ENCODE measurements around the gene TRPM7.
"Not testable (repeated sequence)": the region's sequence is repeated elsewhere in the genome, so short reads cannot be mapped to it uniquely, and the experiment has no call there.

TRPM7 gene

GRCh38 chr15:50616554-50616953, 70.0 kb downstream of the TRPM7 start:
- H3K4me1 ChIP-seq (ENCODE audit: control insufficient read depth, insufficient read depth, low read length); H3K9me3 ChIP-seq (ENCODE audit: control insufficient read depth in 2 of 2, low read length in 2 of 2); H3K4me3 ChIP-seq (ENCODE audit: low read length in 2 of 2); H3K9ac ChIP-seq (ENCODE audit: low read length in 2 of 2); H3K27me3 ChIP-seq (ENCODE audit: control insufficient read depth in 1 of 2, insufficient read depth in 2 of 2, low read length in 2 of 2); H3K27ac ChIP-seq (ENCODE audit: low read length); H3K36me3 ChIP-seq (ENCODE audit: control insufficient read depth in 2 of 2, insufficient read depth in 2 of 2, low read length in 2 of 2): not testable (repeated sequence)

GRCh38 chr15:50613600-50613999, 73.0 kb downstream of the TRPM7 start:
- Histone ChIP-seq H3K9me3 (ENCODE audit: control insufficient read depth in 2 of 2, low read length in 2 of 2) (no peaks in the 10 kb centered on the region), H3K4me1 (ENCODE audit: control insufficient read depth, insufficient read depth, low read length) (no peaks in the 10 kb centered on the region), H3K27me3 (ENCODE audit: control insufficient read depth in 1 of 2, insufficient read depth in 2 of 2, low read length in 2 of 2) (no peaks in the 10 kb centered on the region), H3K36me3 (ENCODE audit: control insufficient read depth in 2 of 2, insufficient read depth in 2 of 2, low read length in 2 of 2) (peaks cover 3 to 20% of the 10 kb centered on the region in 2 donors), H3K9ac (ENCODE audit: low read length in 2 of 2) (no peak overlapping the region), H3K4me3 (ENCODE audit: low read length in 2 of 2) (no peak overlapping the region), H3K27ac (ENCODE audit: low read length) (no peak overlapping the region)

GRCh38 chr15:50607129-50607528, 79.5 kb downstream of the TRPM7 start:
- Histone ChIP-seq H3K27ac (ENCODE audit: low read length) (no peak overlapping the region), H3K4me1 (ENCODE audit: control insufficient read depth, insufficient read depth, low read length) (no peaks in the 10 kb centered on the region), H3K36me3 (ENCODE audit: control insufficient read depth in 2 of 2, insufficient read depth in 2 of 2, low read length in 2 of 2) (peaks cover 2 to 40% of the 10 kb centered on the region in 2 donors), H3K4me3 (ENCODE audit: low read length in 2 of 2) (no peak overlapping the region), H3K9ac (ENCODE audit: low read length in 2 of 2) (no peak overlapping the region), H3K9me3 (ENCODE audit: control insufficient read depth in 2 of 2, low read length in 2 of 2) (no peaks in the 10 kb centered on the region), H3K27me3 (ENCODE audit: control insufficient read depth in 1 of 2, insufficient read depth in 2 of 2, low read length in 2 of 2) (no peaks in the 10 kb centered on the region)

- no peak overlapping the region for H3K27ac ChIP-seq (ENCODE audit: low read length)
- no peak overlapping the region for H3K4me3 ChIP-seq (ENCODE audit: low read length in 2 of 2)
- no peaks in the 10 kb centered on the region for H3K4me1 ChIP-seq (ENCODE audit: control insufficient read depth, insufficient read depth, low read length)
- H3K36me3 ChIP-seq (ENCODE audit: control insufficient read depth in 2 of 2, insufficient read depth in 2 of 2, low read length in 2 of 2) = peaks cover 2 to 28% of the 10 kb centered on the region in 2 donors
- no peaks in the 10 kb centered on the region for H3K27me3 ChIP-seq (ENCODE audit: control insufficient read depth in 1 of 2, insufficient read depth in 2 of 2, low read length in 2 of 2)
- no peaks in the 10 kb centered on the region for H3K9me3 ChIP-seq (ENCODE audit: control insufficient read depth in 2 of 2, low read length in 2 of 2)
- no peak overlapping the region for H3K9ac ChIP-seq (ENCODE audit: low read length in 2 of 2)
Measured at GRCh38 chr15:50605462-50605861, 81.1 kb downstream of the TRPM7 start.

GRCh38 chr15:50602028-50602427, 84.6 kb downstream of the TRPM7 start:
- H3K9me3 ChIP-seq (ENCODE audit: control insufficient read depth in 2 of 2, low read length in 2 of 2); H3K27ac ChIP-seq (ENCODE audit: low read length): not testable (repeated sequence)
- peaks cover 11 to 16% of the 10 kb centered on the region in 2 donors for H3K36me3 ChIP-seq (ENCODE audit: control insufficient read depth in 2 of 2, insufficient read depth in 2 of 2, low read length in 2 of 2)

GRCh38 chr15:50594311-50594710, 92.3 kb downstream of the TRPM7 start:
- Histone ChIP-seq H3K9ac (ENCODE audit: low read length in 2 of 2) (no peak overlapping the region), H3K4me3 (ENCODE audit: low read length in 2 of 2) (no peak overlapping the region), H3K4me1 (ENCODE audit: control insufficient read depth, insufficient read depth, low read length) (no peaks in the 10 kb centered on the region), H3K9me3 (ENCODE audit: control insufficient read depth in 2 of 2, low read length in 2 of 2) (no peaks in the 10 kb centered on the region), H3K27ac (ENCODE audit: low read length) (no peak overlapping the region), H3K36me3 (ENCODE audit: control insufficient read depth in 2 of 2, insufficient read depth in 2 of 2, low read length in 2 of 2) (peaks cover 11 to 17% of the 10 kb centered on the region in 2 donors), H3K27me3 (ENCODE audit: control insufficient read depth in 1 of 2, insufficient read depth in 2 of 2, low read length in 2 of 2) (no peaks in the 10 kb centered on the region)

More at GRCh38 chr15:50602028-50602427, 84.6 kb downstream of the TRPM7 start:
- not testable (repeated sequence) for H3K4me1 ChIP-seq (ENCODE audit: control insufficient read depth, insufficient read depth, low read length); H3K9ac ChIP-seq (ENCODE audit: low read length in 2 of 2); H3K27me3 ChIP-seq (ENCODE audit: control insufficient read depth in 1 of 2, insufficient read depth in 2 of 2, low read length in 2 of 2); H3K4me3 ChIP-seq (ENCODE audit: low read length in 2 of 2)

GRCh38 chr15:50593761-50594160, 92.8 kb downstream of the TRPM7 start:
- H3K27me3 ChIP-seq (ENCODE audit: control insufficient read depth in 1 of 2, insufficient read depth in 2 of 2, low read length in 2 of 2) = no peaks in the 10 kb centered on the region
- no peak overlapping the region for H3K4me3 ChIP-seq (ENCODE audit: low read length in 2 of 2)
- H3K9ac ChIP-seq (ENCODE audit: low read length in 2 of 2) = no peak overlapping the region
- peaks cover 11 to 21% of the 10 kb centered on the region in 2 donors for H3K36me3 ChIP-seq (ENCODE audit: control insufficient read depth in 2 of 2, insufficient read depth in 2 of 2, low read length in 2 of 2)
- no peaks in the 10 kb centered on the region for H3K4me1 ChIP-seq (ENCODE audit: control insufficient read depth, insufficient read depth, low read length)
- no peak overlapping the region for H3K27ac ChIP-seq (ENCODE audit: low read length)
- H3K9me3 ChIP-seq (ENCODE audit: control insufficient read depth in 2 of 2, low read length in 2 of 2) = no peaks in the 10 kb centered on the region

- no peak overlapping the region for H3K9ac ChIP-seq (ENCODE audit: low read length in 2 of 2)
- peaks cover 8 to 34% of the 10 kb centered on the region in 2 donors for H3K36me3 ChIP-seq (ENCODE audit: control insufficient read depth in 2 of 2, insufficient read depth in 2 of 2, low read length in 2 of 2)
- H3K4me3 ChIP-seq (ENCODE audit: low read length in 2 of 2) = no peak overlapping the region
- no peaks in the 10 kb centered on the region for H3K9me3 ChIP-seq (ENCODE audit: control insufficient read depth in 2 of 2, low read length in 2 of 2)
- no peaks in the 10 kb centered on the region for H3K4me1 ChIP-seq (ENCODE audit: control insufficient read depth, insufficient read depth, low read length)
- H3K27ac ChIP-seq (ENCODE audit: low read length) = no peak overlapping the region
- H3K27me3 ChIP-seq (ENCODE audit: control insufficient read depth in 1 of 2, insufficient read depth in 2 of 2, low read length in 2 of 2) = no peaks in the 10 kb centered on the region
Measured at GRCh38 chr15:50590288-50590687, 96.3 kb downstream of the TRPM7 start.

- Histone ChIP-seq H3K4me3 (ENCODE audit: low read length in 2 of 2) (no peak overlapping the region), H3K27me3 (ENCODE audit: control insufficient read depth in 1 of 2, insufficient read depth in 2 of 2, low read length in 2 of 2) (no peaks in the 10 kb centered on the region), H3K9ac (ENCODE audit: low read length in 2 of 2) (no peak overlapping the region), H3K36me3 (ENCODE audit: control insufficient read depth in 2 of 2, insufficient read depth in 2 of 2, low read length in 2 of 2) (peaks cover 18 to 20% of the 10 kb centered on the region in 2 donors), H3K9me3 (ENCODE audit: control insufficient read depth in 2 of 2, low read length in 2 of 2) (no peaks in the 10 kb centered on the region), H3K27ac (ENCODE audit: low read length) (no peak overlapping the region), H3K4me1 (ENCODE audit: control insufficient read depth, insufficient read depth, low read length) (no peaks in the 10 kb centered on the region)
Measured at GRCh38 chr15:50577492-50577891, 109.1 kb downstream of the TRPM7 start.

- Histone ChIP-seq H3K9ac (ENCODE audit: low read length in 2 of 2) (no peak overlapping the region), H3K36me3 (ENCODE audit: control insufficient read depth in 2 of 2, insufficient read depth in 2 of 2, low read length in 2 of 2) (peaks cover 19 to 25% of the 10 kb centered on the region in 2 donors), H3K27ac (ENCODE audit: low read length) (no peak overlapping the region), H3K9me3 (ENCODE audit: control insufficient read depth in 2 of 2, low read length in 2 of 2) (no peaks in the 10 kb centered on the region), H3K4me1 (ENCODE audit: control insufficient read depth, insufficient read depth, low read length) (no peaks in the 10 kb centered on the region), H3K27me3 (ENCODE audit: control insufficient read depth in 1 of 2, insufficient read depth in 2 of 2, low read length in 2 of 2) (no peaks in the 10 kb centered on the region), H3K4me3 (ENCODE audit: low read length in 2 of 2) (no peak overlapping the region)
Measured at GRCh38 chr15:50576166-50576565, 110.4 kb downstream of the TRPM7 start.

GRCh38 chr15:50573842-50574241, 112.8 kb downstream of the TRPM7 start:
- peaks cover 21 to 24% of the 10 kb centered on the region in 2 donors for H3K36me3 ChIP-seq (ENCODE audit: control insufficient read depth in 2 of 2, insufficient read depth in 2 of 2, low read length in 2 of 2)
- not testable (repeated sequence) for H3K9me3 ChIP-seq (ENCODE audit: control insufficient read depth in 2 of 2, low read length in 2 of 2); H3K27me3 ChIP-seq (ENCODE audit: control insufficient read depth in 1 of 2, insufficient read depth in 2 of 2, low read length in 2 of 2); H3K27ac ChIP-seq (ENCODE audit: low read length); H3K4me1 ChIP-seq (ENCODE audit: control insufficient read depth, insufficient read depth, low read length); H3K9ac ChIP-seq (ENCODE audit: low read length in 2 of 2); H3K4me3 ChIP-seq (ENCODE audit: low read length in 2 of 2)
